ENCODE measurements around the gene MAP6.
"Not testable (repeated sequence)": the region's sequence is repeated elsewhere in the genome, so short reads cannot be mapped to it uniquely, and the experiment has no call there.

The MAP6 gene

GRCh38 chr11:75593286-75593915, 75.4 kb downstream of the MAP6 start:
- DNase-seq (ENCODE audit: low spot score): no peak

GRCh38 chr11:75592715-75593114, 76.1 kb downstream of the MAP6 start:
- FAIRE-seq: no peak

More at GRCh38 chr11:75593286-75593915, 75.4 kb downstream of the MAP6 start:
- FAIRE-seq: no peak

GRCh38 chr11:75591966-75592365, 76.9 kb downstream of the MAP6 start:
- DNase-seq (ENCODE audit: low spot score) (no peak), FAIRE-seq (no peak)

More at GRCh38 chr11:75592715-75593114, 76.1 kb downstream of the MAP6 start:
- DNase-seq (ENCODE audit: low spot score): no peak

GRCh38 chr11:75591371-75591770, 77.5 kb downstream of the MAP6 start:
- FAIRE-seq (no peak), DNase-seq (ENCODE audit: low spot score) (no peak)

GRCh38 chr11:75589933-75590332, 78.9 kb downstream of the MAP6 start:
- FAIRE-seq: no peak

GRCh38 chr11:75589051-75589450, 79.8 kb downstream of the MAP6 start:
- no peak for FAIRE-seq
- DNase-seq (ENCODE audit: low spot score): no peak

More at GRCh38 chr11:75589933-75590332, 78.9 kb downstream of the MAP6 start:
- DNase-seq (ENCODE audit: low spot score): no peak

- no peak for FAIRE-seq
- DNase-seq (ENCODE audit: low spot score): no peak
Measured at GRCh38 chr11:75588051-75588481, 80.8 kb downstream of the MAP6 start.

- DNase-seq (ENCODE audit: low spot score): no peak
- FAIRE-seq: no peak
Measured at GRCh38 chr11:75586395-75586794, 82.4 kb downstream of the MAP6 start.

GRCh38 chr11:75585293-75585670, 83.6 kb downstream of the MAP6 start:
- DNase-seq (ENCODE audit: low spot score) (no peak), FAIRE-seq (no peak)

GRCh38 chr11:75584659-75585292, 84.1 kb downstream of the MAP6 start:
- not testable (repeated sequence) for DNase-seq (ENCODE audit: low spot score); FAIRE-seq

GRCh38 chr11:75583718-75584658, 84.8 kb downstream of the MAP6 start:
- FAIRE-seq (no peak), DNase-seq (ENCODE audit: low spot score) (no peak)

GRCh38 chr11:75582895-75583717, 85.7 kb downstream of the MAP6 start:
- DNase-seq (ENCODE audit: low spot score): no peak
- FAIRE-seq: no peak

GRCh38 chr11:75582506-75582894, 86.3 kb downstream of the MAP6 start:
- no peak for FAIRE-seq
- DNase-seq (ENCODE audit: low spot score): no peak

- FAIRE-seq (no peak), DNase-seq (ENCODE audit: low spot score) (no peak)
Measured at GRCh38 chr11:75579841-75580240, 89.0 kb downstream of the MAP6 start.

GRCh38 chr11:75578977-75579376, 89.9 kb downstream of the MAP6 start:
- DNase-seq (ENCODE audit: low spot score) (no peak), FAIRE-seq (no peak)

- FAIRE-seq (no peak), DNase-seq (ENCODE audit: low spot score) (no peak)
Measured at GRCh38 chr11:75577207-75577606, 91.6 kb downstream of the MAP6 start.

- no peak for FAIRE-seq
Measured at GRCh38 chr11:75576499-75576918, 92.3 kb downstream of the MAP6 start.

GRCh38 chr11:75576017-75576416, 92.8 kb downstream of the MAP6 start:
- FAIRE-seq (no peak), DNase-seq (ENCODE audit: low spot score) (no peak)

More at GRCh38 chr11:75576499-75576918, 92.3 kb downstream of the MAP6 start:
- peak; percentile 46 for DNase-seq (ENCODE audit: low spot score)

GRCh38 chr11:75574698-75575602, 93.9 kb downstream of the MAP6 start:
- FAIRE-seq (no peak), DNase-seq (ENCODE audit: low spot score) (no peak)

GRCh38 chr11:75572744-75573143, 96.1 kb downstream of the MAP6 start:
- FAIRE-seq (no peak), DNase-seq (ENCODE audit: low spot score) (no peak)
